Activated naive CD4-positive, alpha-beta T cell (primary cell): ENCODE measurements around the gene TEAD1.
"Not testable (repeated sequence)": the region's sequence is repeated elsewhere in the genome, so short reads cannot be mapped to it uniquely, and the experiment has no call there.

Source experiments
- DNase-seq, 4 experiments: peaks; one replicate each; lab custom pipeline; 2025; lab: John Stamatoyannopoulos, UW

TEAD1 gene

DNA sequence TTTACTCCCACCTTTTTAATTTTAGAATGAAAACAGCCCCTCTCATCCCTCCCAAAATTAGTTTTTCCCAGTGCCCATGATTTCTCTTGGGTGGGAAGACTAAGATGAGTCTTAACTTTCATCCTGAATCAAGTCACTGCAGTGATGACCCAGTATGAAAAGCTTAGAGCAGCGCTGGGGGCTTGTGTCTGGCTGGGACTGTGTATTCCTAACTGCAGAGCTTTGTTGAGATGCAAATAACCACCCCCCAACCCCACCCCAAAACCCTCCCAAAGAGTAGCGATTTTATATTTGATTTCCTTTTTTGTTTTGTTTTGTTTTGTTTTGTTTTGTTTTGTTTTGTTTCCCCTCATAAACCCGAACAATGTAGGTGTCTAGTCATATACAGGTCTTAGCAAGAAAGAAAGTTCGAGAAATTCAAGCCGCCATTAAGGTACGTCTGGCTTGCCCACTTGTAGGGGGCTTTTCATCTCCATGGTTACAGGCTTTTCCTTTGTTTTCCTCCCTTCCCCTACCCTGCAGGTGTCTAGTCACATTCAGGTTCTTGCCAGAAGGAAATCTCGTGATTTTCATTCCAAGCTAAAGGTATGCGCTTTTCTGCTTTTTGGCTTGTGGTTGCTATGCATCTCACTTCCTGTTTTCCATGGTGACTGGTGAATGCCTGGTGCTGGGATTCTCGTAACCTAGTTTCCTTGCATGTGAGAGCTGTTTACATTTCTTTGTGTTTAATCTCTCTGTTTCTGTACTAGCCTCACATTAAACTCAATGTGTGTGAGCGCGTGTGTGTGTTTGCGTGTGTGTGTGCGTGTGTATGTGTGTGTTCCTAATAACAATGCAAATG lies 190.3 kb downstream of the TEAD1 start:
- no peak for DNase-seq

DNA sequence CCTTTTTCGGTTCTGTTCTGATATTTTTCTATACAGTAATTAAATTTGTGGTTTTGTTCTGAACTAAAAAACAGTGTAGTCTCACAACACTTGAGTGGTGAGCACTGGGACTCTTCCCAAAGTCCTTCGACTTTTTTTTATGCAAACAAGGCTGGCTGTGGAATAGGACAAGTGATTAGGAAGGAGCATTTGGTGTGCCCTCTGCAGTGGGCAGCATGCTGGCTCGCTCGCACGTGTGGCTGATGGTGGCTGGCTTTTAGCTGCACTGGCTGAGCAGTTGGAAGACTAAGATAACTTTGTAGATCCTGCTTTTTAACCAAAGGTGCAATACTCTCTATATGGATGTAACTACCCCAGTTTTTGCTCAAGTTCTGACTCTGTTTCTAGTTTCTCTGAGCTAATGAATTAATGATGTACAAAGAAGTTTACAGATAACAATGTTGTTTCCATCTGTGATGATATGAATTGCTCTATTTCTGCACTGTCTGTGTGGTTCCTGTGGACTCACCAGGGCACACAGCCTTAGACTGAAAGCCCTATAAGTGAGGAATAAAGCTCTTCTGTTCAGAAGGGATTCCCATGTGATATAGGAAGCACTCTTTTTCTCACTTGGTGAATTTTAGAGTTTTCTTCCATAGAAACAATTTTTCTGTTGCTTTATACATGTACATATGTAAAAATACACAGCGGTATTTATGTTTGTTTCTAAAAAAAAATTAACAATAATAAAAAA lies 191.8 kb downstream of the TEAD1 start:
- DNase-seq: no peak

- DNase-seq: no peak
Measured at GRCh38 chr11:12867531-12867930, 193.3 kb downstream of the TEAD1 start.

- no peak for DNase-seq
Measured at GRCh38 chr11:12868315-12869073, 194.3 kb downstream of the TEAD1 start.

DNA sequence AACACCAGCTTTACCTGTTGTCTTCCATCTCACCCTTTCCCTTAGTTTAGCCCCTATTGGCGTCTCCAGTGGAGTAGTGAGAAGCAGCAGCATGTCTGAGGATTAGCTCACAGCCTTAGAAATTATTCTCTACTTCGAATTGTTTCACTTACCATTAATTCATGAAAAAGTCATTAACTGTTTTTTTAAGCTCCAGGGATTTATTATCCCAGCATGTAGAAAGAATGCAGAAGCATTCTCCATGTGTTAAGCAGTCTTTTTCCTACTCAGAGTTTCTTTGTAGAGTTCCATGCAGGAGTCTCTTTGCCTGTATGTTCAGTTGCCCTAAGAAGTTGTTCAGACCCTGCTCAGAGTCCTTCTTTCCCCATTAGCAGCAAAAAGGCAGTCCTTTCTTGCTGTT lies 197.0 kb downstream of the TEAD1 start:
- DNase-seq: no peak

DNA sequence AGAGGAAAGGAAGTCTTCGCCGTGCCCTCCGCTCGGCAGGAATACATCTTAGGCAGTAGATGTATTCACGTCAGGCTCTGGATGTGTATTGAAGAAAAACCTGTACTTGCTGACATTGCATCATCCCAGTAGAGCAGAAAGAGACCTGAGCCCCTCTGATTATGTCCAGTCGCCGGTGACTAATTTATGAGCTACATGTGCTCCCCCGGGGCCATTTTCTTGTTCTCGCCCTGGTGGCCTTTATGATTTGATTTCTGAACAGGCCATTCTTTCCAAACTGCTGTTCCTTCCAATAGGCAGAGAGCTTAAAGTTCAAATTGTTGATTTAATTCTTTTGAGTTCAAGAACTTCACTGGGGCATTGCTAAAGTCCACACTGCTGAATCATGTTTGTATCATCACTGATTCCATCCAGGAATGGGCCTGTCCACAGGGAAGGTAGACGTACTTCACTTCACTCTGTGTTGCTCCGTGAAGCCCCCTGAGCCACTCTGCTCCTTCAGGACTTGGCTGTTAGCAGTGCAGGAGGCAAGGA lies 197.6 kb downstream of the TEAD1 start:
- no peak for DNase-seq

- DNase-seq: no peak
Measured at GRCh38 chr11:12876340-12876739, 202.1 kb downstream of the TEAD1 start.

- DNase-seq: no peak
Measured at GRCh38 chr11:12876988-12877387, 202.8 kb downstream of the TEAD1 start.

- not testable (repeated sequence) for DNase-seq
Measured at GRCh38 chr11:12877508-12877907, 203.3 kb downstream of the TEAD1 start.

- DNase-seq: no peak
Measured at GRCh38 chr11:12880327-12880726, 206.1 kb downstream of the TEAD1 start.

GRCh38 chr11:12882670-12883069 lies 208.4 kb downstream of the TEAD1 start:
- DNase-seq: no peak

DNA sequence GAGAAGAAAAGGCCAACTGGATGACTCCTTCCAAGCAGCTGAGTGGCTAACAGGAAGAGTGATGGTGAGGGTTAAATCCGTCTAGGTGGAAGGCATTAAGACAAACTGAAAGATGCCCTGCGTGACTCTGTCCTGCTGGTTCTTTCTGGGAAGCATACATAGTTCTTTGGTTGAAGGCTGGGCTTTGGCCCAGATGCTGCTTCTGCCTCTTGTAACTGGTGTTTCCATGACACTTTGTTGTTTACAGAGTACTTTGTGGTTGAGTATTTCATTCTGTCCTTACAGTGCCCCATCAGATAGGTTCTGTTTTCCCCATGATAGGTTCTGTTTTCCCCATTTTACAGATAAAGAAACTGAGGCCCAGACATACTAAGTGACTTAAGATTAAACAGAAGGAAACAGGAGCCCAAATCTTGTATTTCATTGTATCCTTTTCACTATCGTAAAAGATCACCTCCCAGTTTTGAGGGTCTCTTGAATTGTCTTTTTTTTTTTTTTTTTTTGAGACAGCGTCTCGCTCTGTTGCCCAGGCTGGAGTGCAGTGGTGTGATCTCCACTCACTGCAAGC lies 210.6 kb downstream of the TEAD1 start:
- DNase-seq: no peak

DNA sequence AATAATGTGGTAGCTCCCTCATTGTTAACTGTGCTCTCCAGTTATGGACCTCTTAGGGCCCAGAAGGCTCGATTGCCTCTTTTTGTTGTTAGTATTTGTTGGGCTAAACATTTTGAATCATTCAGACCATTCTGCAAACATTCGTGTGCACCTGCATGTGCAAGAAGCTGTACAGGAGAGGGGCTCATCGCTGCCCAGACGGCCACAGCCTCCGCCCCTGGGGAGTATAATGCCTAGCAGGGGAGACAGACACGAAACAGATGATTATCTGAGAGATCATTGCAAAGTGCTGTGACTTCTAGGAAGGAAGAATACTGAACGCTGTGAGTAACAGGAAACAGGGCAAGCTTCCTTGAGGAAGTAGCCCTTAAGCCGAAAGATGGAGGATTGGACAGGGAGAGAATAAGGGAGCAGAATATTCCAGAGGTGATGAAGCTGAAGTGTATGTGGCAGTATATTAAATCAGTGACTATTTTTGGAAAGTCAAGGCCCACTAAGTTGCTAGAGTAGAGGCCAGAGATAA lies 211.6 kb downstream of the TEAD1 start:
- no peak for DNase-seq

GRCh38 chr11:12886508-12886907 lies 212.3 kb downstream of the TEAD1 start:
- no peak for DNase-seq

GRCh38 chr11:12888525-12889158 lies 214.4 kb downstream of the TEAD1 start:
- DNase-seq: peak in 3 of 4 experiments; percentile 30 to 52 (median 39)

- no peak for DNase-seq
Measured at GRCh38 chr11:12889243-12889642, 215.0 kb downstream of the TEAD1 start.

- no peak for DNase-seq
Measured at GRCh38 chr11:12890476-12890875, 216.3 kb downstream of the TEAD1 start.

GRCh38 chr11:12893787-12894672 lies 219.8 kb downstream of the TEAD1 start:
- peak in 2 of 4 experiments; percentile 14 to 25 for DNase-seq

GRCh38 chr11:12897390-12897789 lies 223.2 kb downstream of the TEAD1 start:
- DNase-seq: no peak

DNA sequence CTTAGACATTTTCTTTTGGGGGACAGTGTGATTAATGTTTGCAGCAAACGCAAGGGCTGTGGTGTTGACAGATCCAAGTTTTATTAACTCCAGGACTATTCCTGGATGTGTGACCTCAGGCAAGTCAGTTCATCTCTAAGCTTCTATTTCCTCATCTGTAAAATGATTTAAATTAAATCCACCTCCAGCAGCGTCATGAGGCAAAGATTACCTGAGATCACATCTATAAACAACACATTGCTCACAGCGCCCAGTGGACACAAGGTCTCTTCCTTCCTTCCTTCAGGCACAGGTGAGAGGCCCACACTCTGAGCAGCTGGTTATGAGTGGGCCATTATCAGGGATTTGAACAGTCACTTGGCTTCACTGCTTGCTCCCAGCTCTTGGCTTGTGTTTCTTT lies 223.6 kb downstream of the TEAD1 start:
- no peak for DNase-seq
